Neuronal stem cell (in vitro differentiated cells): Measurements from ENCODE around the gene ITPR2.
A peak's percentile ranks its signal among the peaks of the same experiment; 100 is the strongest.

Source experiments
- DNase-seq: peaks from one replicate; pipeline ENCODE4 v3.0.0-alpha.2; 2013; ENCODE audit warnings: low spot score
- H2AFZ ChIP-seq: one replicate; pipeline ENCODE4 v1.6.1; 2013; ENCODE audit warnings: mild to moderate bottlenecking, low read length, inconsistent platforms
- H2AK5ac ChIP-seq: 2 replicates; pipeline ENCODE4 v1.6.1; 2013; ENCODE audit warnings: low read depth, mild to moderate bottlenecking, inconsistent platforms, low read length, moderate library complexity, mixed read lengths
- H2BK120ac ChIP-seq: 2 replicates; pipeline ENCODE4 v1.6.1; 2013; ENCODE audit warnings: low read depth, mild to moderate bottlenecking, inconsistent platforms, low read length, moderate library complexity, mixed read lengths
- H2BK12ac ChIP-seq: one replicate; pipeline ENCODE4 v1.6.1; 2013; ENCODE audit warnings: low read length, inconsistent platforms
- H2BK15ac ChIP-seq: 2 replicates; pipeline ENCODE4 v1.6.1; 2013; ENCODE audit warnings: mild to moderate bottlenecking, low read length, inconsistent platforms, mixed read lengths
- H2BK5ac ChIP-seq: one replicate; pipeline ENCODE4 v1.6.1; 2013; ENCODE audit warnings: inconsistent platforms, mild to moderate bottlenecking, low read length, moderate library complexity
- H3K14ac ChIP-seq: one replicate; pipeline ENCODE4 v1.6.1; 2013; ENCODE audit warnings: low read length, inconsistent platforms
- H3K18ac ChIP-seq: 2 replicates; pipeline ENCODE4 v1.6.1; 2013; ENCODE audit warnings: low read length, inconsistent platforms
- H3K23ac ChIP-seq: 2 replicates; pipeline ENCODE4 v1.6.1; 2013; ENCODE audit warnings: low read depth, mild to moderate bottlenecking, mixed read lengths, low read length, inconsistent platforms; ENCODE audit not compliant: poor library complexity
- H3K27ac ChIP-seq: replicated peaks from 3 replicates; pipeline ENCODE4 v1.5.1; 2013; ENCODE audit warnings: low read length, inconsistent platforms
- H3K27me3 ChIP-seq, 3 experiments: 2 replicates each; pipeline ENCODE4 v1.6.1; 2013; ENCODE audit warnings: low read length in 3 of 3, mild to moderate bottlenecking in 2 of 3, inconsistent platforms in 1 of 3, low read depth in 1 of 3, mixed read lengths in 1 of 3, moderate library complexity in 1 of 3; ENCODE audit not compliant: control insufficient read depth in 3 of 3, insufficient read depth in 3 of 3
- H3K36me3 ChIP-seq, 2 donors: replicated peaks in 1 of 2; 2 replicates each; pipeline ENCODE4 v1.6.1; 2013; ENCODE audit warnings: low read length in 2 of 2; ENCODE audit not compliant: control insufficient read depth in 2 of 2, insufficient read depth in 2 of 2
- H3K4ac ChIP-seq: 2 replicates; pipeline ENCODE4 v1.6.1; 2013; ENCODE audit warnings: inconsistent platforms, mild to moderate bottlenecking, low read length, moderate library complexity
- H3K4me1 ChIP-seq, 2 donors: 1 replicate in 1 of 2; 2 replicates in 1 of 2; pipeline ENCODE4 v1.6.1; 2013; ENCODE audit warnings: low read length in 2 of 2, low read depth in 1 of 2; ENCODE audit not compliant: control insufficient read depth in 2 of 2, insufficient read depth in 1 of 2
- H3K4me2 ChIP-seq: one replicate; pipeline ENCODE4 v1.6.1; 2013; ENCODE audit warnings: mild to moderate bottlenecking, low read length, inconsistent platforms; ENCODE audit not compliant: insufficient read depth, poor library complexity, severe bottlenecking
- H3K4me3 ChIP-seq, 2 donors: 2 replicates each; pipeline ENCODE4 v1.5.1; 2013; ENCODE audit warnings: low read length in 2 of 2, mild to moderate bottlenecking in 2 of 2, inconsistent platforms in 1 of 2, moderate library complexity in 1 of 2
- H3K79me1 ChIP-seq: one replicate; pipeline ENCODE4 v1.6.1; 2013; ENCODE audit warnings: low read depth, mild to moderate bottlenecking, inconsistent platforms, low read length, moderate library complexity
- H3K9ac ChIP-seq: one replicate; pipeline ENCODE4 v1.6.1; 2013; ENCODE audit warnings: mild to moderate bottlenecking, low read depth, low read length, inconsistent platforms; ENCODE audit not compliant: poor library complexity
- H3K9me3 ChIP-seq, 2 donors: replicated peaks in 1 of 2; 2 replicates each; pipeline versions ENCODE3 to v1.6.1; 2013; ENCODE audit warnings: low read length in 2 of 2, mild to moderate bottlenecking in 2 of 2, inconsistent platforms in 1 of 2, low read depth in 1 of 2, mixed read lengths in 1 of 2, moderate library complexity in 1 of 2; ENCODE audit not compliant: control insufficient read depth in 2 of 2, insufficient read depth in 1 of 2
- H4K8ac ChIP-seq: one replicate; pipeline ENCODE4 v1.6.1; 2013; ENCODE audit warnings: low read depth, mild to moderate bottlenecking, inconsistent platforms, low read length, moderate library complexity
- H4K91ac ChIP-seq: one replicate; pipeline ENCODE4 v1.6.1; 2013; ENCODE audit warnings: low read length, low read depth, mild to moderate bottlenecking, inconsistent platforms; ENCODE audit not compliant: poor library complexity
- WGBS, 2 donors: extraction: QIAGEN DNeasy Blood & Tissue Kit; methylation state at CpG; one replicate each; pipeline ENCODE4 v1.1.7; 2013; ENCODE audit warnings: missing lambda C conversion rate in 2 of 2, mixed read lengths in 1 of 2; ENCODE audit not compliant: insufficient read length in 2 of 2, insufficient replicate concordance in 1 of 2; ENCODE audit errors: extremely low coverage in 2 of 2; 5-methylcytosine and 5-hydroxymethylcytosine counted together

The ITPR2 gene

DNA sequence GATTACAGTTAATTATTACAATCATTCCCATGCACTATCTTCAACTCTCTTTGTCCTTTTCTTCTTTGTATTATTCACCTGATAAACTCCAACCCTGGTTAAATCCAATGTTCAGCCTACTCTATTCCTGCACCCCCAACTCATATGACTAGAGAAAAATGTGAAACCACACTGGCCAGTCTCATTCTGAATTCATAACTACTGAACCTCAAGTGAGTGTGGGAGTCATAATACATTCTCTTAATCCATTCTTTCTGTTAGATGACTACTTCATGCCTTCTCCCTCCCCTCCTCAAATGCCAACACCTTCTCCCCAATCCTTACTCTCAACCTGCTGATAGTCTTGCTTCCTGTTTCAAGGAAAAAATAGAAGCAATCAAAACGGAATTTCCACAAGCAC lies 22.3 kb upstream of the ITPR2 start:
- H4K91ac ChIP-seq, result no peak overlapping the region
- no peak overlapping the region for H3K4ac ChIP-seq
- no peak overlapping the region for H2BK5ac ChIP-seq
- WGBS, 2 donors, result no CpG with 5 or more reads among the region's 1 CpG
- no peaks in the 10 kb centered on the region for H3K9me3 ChIP-seq
- H3K4me3 ChIP-seq, result no peak overlapping the region
- H2BK12ac ChIP-seq, result no peak overlapping the region
- H3K4me2 ChIP-seq, result no peak overlapping the region
- H3K18ac ChIP-seq, result no peak overlapping the region
- H3K27ac ChIP-seq, result no peak overlapping the region
- no peak overlapping the region for H2AK5ac ChIP-seq
- no peak for DNase-seq
- H3K9ac ChIP-seq, result no peak overlapping the region
- H3K36me3 ChIP-seq, result no peaks in the 10 kb centered on the region
- no peak overlapping the region for H4K8ac ChIP-seq
- no peaks in the 10 kb centered on the region for H3K79me1 ChIP-seq
- H2BK15ac ChIP-seq, result no peak overlapping the region
- H3K23ac ChIP-seq, result no peak overlapping the region
- peaks cover 0 to 7% of the 10 kb centered on the region in 2 donors for H3K4me1 ChIP-seq
- H2AFZ ChIP-seq, result no peak overlapping the region
- no peak overlapping the region for H2BK120ac ChIP-seq
- H3K14ac ChIP-seq, result no peak overlapping the region
- peaks cover 0 to 3% (median 0%) of the 10 kb centered on the region in 3 experiments for H3K27me3 ChIP-seq

DNA sequence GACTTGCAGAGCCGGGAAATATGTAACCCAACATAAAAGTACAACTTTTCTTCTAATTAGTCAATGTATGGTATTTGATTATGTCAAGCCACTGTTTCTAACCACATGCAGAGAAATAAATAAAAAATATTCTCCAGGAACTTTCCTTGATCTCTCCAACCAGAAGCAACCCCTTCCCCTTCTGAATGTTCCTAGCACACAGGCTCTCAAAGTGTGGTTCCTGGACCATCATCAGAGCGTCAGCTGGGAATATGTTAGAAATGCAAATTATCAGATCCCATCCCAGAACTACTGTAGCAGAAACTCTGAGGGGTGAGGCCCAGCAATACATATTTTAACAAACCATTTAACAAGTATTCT lies 21.0 kb upstream of the ITPR2 start:
- Histone ChIP-seq H3K79me1 (no peaks in the 10 kb centered on the region), H3K9ac (no peak overlapping the region), H2BK120ac (no peak overlapping the region), H3K18ac (no peak overlapping the region), H2AFZ (peak overlapping the region; percentile 81), H2AK5ac (no peak overlapping the region), H3K14ac (no peak overlapping the region), H3K36me3 (no peaks in the 10 kb centered on the region), H2BK15ac (no peak overlapping the region), H3K4ac (no peak overlapping the region), H3K4me3 (no peak overlapping the region), H4K91ac (no peak overlapping the region), H3K9me3 (no peaks in the 10 kb centered on the region), H4K8ac (no peak overlapping the region), H3K27me3 (peaks cover 0 to 3% (median 0%) of the 10 kb centered on the region in 3 experiments), H3K27ac (no peak overlapping the region), H3K23ac (no peak overlapping the region), H3K4me2 (no peak overlapping the region), H2BK12ac (no peak overlapping the region), H3K4me1 (peaks cover 0 to 7% of the 10 kb centered on the region in 2 donors), H2BK5ac (no peak overlapping the region)
- no peak for DNase-seq
- WGBS, 2 donors, result no CpG with 5 or more reads among the region's 2 CpGs

DNA sequence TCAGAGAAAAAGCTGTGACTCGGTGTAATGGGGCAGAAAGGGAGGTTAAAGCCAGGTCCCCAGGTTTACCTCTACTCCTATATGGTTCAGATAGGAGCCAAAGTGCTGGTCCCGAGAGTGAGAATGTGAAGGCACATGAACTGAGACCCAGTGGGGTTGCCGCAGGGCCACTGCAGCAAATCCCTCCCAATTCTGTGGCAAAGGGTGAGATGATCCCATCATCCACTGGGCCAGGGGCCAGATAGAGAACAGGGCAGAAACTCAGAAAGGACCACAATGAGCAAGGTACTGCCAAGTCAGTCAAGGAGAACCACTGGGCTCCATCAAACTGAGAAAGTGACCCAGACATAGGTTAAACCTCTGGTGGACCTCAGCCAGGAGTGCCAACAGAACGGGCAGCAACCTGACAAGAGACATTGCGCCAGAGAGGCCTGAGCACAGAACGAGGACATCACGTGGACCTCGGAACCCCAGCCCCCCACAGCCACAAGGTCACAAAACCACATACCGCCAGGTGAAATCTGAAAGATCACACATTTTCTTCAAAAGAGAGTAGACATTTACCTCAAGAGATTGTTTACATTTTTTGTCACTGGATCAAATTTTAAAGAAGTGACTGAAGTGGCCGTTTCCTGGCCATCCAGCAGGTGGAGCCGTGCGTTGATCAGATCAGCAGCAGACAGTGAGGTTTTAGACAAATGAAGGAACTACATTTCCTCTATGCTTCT lies 20.5 kb upstream of the ITPR2 start:
- H2BK5ac ChIP-seq, result no peak overlapping the region
- H3K36me3 ChIP-seq, result no peaks in the 10 kb centered on the region
- no peak overlapping the region for H2BK12ac ChIP-seq
- no peak overlapping the region for H3K4ac ChIP-seq
- peak overlapping the region; percentile 35 for H3K18ac ChIP-seq
- no peak overlapping the region for H3K14ac ChIP-seq
- H3K4me3 ChIP-seq, result no peak overlapping the region
- H3K9me3 ChIP-seq, result no peaks in the 10 kb centered on the region
- no peak overlapping the region for H3K4me2 ChIP-seq
- DNase-seq, result peak; percentile 41
- H2AFZ ChIP-seq, result peak overlapping the region; percentile 81
- no peak overlapping the region for H2BK120ac ChIP-seq
- peak overlapping the region; percentile 46 for H4K91ac ChIP-seq
- peaks cover 0 to 3% (median 0%) of the 10 kb centered on the region in 3 experiments for H3K27me3 ChIP-seq
- no peak overlapping the region for H4K8ac ChIP-seq
- H3K4me1 ChIP-seq, result peaks cover 0 to 7% of the 10 kb centered on the region in 2 donors
- H2BK15ac ChIP-seq, result no peak overlapping the region
- H3K23ac ChIP-seq, result no peak overlapping the region
- H3K9ac ChIP-seq, result no peak overlapping the region
- no peak overlapping the region for H3K27ac ChIP-seq
- WGBS, 2 donors, result no CpG with 5 or more reads among the region's 12 CpGs
- no peaks in the 10 kb centered on the region for H3K79me1 ChIP-seq
- no peak overlapping the region for H2AK5ac ChIP-seq

DNA sequence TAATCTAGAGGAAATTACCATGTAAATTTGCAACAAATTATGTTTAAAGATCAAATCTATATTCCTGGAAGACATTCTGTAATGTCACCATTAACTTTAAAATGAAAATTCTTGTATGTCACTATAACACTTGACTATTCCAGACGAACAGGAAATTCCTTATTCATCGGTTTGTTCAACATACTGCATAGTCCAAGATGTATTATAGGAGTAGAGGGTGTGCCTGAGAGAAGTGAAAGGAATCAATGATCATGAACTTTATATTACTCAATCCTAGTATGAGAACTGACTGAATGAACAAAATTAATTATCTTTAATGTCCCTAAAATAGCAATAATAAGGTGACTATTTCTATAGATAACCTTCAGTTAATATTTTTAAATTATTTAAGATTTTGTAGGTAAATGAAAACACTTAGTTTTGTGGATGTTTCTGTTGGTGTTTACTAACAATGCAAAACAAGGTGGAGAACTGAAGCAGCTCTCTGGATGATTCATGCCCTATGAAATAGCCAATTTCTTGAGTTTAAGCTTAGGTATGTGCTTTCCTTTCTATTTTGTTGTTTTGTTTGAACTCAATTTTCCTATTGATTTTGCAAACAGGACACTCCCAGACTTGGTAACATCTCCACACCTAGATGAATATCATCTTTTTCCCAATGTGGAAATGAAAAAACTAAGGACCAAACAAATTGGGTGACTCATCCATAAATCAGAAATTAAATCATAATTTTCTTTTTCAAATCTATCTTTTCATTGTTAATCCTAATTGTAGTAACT lies 18.2 kb upstream of the ITPR2 start:
- H3K4me2 ChIP-seq, result no peak overlapping the region
- no CpG with 5 or more reads among the region's 2 CpGs for WGBS, 2 donors
- no peak overlapping the region for H3K4ac ChIP-seq
- H3K36me3 ChIP-seq, result no peaks in the 10 kb centered on the region
- H3K4me1 ChIP-seq, result no peaks in the 10 kb centered on the region
- H4K8ac ChIP-seq, result no peak overlapping the region
- H4K91ac ChIP-seq, result no peak overlapping the region
- H3K9me3 ChIP-seq, result no peaks in the 10 kb centered on the region
- no peak overlapping the region for H3K4me3 ChIP-seq
- no peak overlapping the region for H2BK12ac ChIP-seq
- H3K18ac ChIP-seq, result no peak overlapping the region
- no peak overlapping the region for H2AK5ac ChIP-seq
- H2BK5ac ChIP-seq, result no peak overlapping the region
- no peak overlapping the region for H3K23ac ChIP-seq
- H3K27me3 ChIP-seq, result peaks cover 0 to 3% (median 0%) of the 10 kb centered on the region in 3 experiments
- H3K79me1 ChIP-seq, result no peaks in the 10 kb centered on the region
- no peak overlapping the region for H3K27ac ChIP-seq
- no peak overlapping the region for H3K9ac ChIP-seq
- no peak overlapping the region for H2AFZ ChIP-seq
- H3K14ac ChIP-seq, result no peak overlapping the region
- H2BK120ac ChIP-seq, result no peak overlapping the region
- DNase-seq, result no peak
- H2BK15ac ChIP-seq, result no peak overlapping the region
